Mammary epithelial cell (primary cell): ENCODE data around the gene SPSB3.

Source experiments
- CTCF ChIP-seq, 2 donors: IDR thresholded peaks in 1 of 2; conservative IDR thresholded peaks in 1 of 2; 2 replicates each; pipeline ENCODE4 v1.5.1; 2011 to 2012; ENCODE audit warnings: inconsistent platforms in 2 of 2, low read length in 2 of 2, mild to moderate bottlenecking in 2 of 2, control low read depth in 1 of 2, low read depth in 1 of 2; ENCODE audit not compliant: insufficient read depth in 1 of 2; ENCODE audit errors: extremely low read depth in 1 of 2
- EZH2 ChIP-seq: IDR thresholded peaks from 2 replicates; pipeline ENCODE4 v1.6.1; 2012; ENCODE audit warnings: low read length, inconsistent platforms, borderline replicate concordance

- no peak for TF ChIP-seq CTCF (conservative IDR thresholded peaks at IDR 0.05 in 1 of 2, IDR thresholded peaks at IDR 0.05 in 1 of 2; ENCODE audit: extremely low read depth in 1 of 2, insufficient read depth in 1 of 2, low read depth in 1 of 2, low read length in 2 of 2)
- TF ChIP-seq EZH2: no peak
These were observed 6.3 kb downstream of the SPSB3 start for GRCh38 chr16:1775846-1776671.
